Mammary epithelial cell (primary cell): Measurements from ENCODE around the gene CSF2RB.

Source experiments
- CTCF ChIP-seq, 2 donors: IDR thresholded peaks in 1 of 2; conservative IDR thresholded peaks in 1 of 2; 2 replicates each; pipeline ENCODE4 v1.5.1; 2011 to 2012; ENCODE audit warnings: inconsistent platforms in 2 of 2, low read length in 2 of 2, mild to moderate bottlenecking in 2 of 2, control low read depth in 1 of 2, low read depth in 1 of 2; ENCODE audit not compliant: insufficient read depth in 1 of 2; ENCODE audit errors: extremely low read depth in 1 of 2
- EZH2 ChIP-seq: IDR thresholded peaks from 2 replicates; pipeline ENCODE4 v1.6.1; 2012; ENCODE audit warnings: low read length, inconsistent platforms, borderline replicate concordance

DNA sequence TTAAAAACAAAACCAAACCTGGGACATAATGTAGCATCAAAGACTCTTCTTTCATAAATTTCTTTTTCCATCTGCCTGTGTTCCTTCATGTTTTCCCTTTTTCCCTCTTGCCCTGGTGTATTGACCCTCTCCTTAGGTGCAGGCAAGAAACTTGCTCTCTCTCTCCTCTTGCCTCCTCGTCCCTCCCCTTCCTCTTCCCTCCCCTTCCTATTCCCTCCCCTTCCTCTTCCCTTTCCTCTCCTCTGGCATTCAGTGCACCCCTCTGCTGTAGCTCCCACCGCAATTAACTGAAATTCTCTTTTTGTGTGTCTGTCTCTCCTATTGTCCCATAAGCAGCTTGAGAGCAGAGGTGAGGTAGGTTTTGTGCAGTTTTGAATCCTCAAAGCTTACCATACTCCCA, 49.9 kb downstream of the CSF2RB start:
- TF ChIP-seq CTCF (conservative IDR thresholded peaks at IDR 0.05 in 1 of 2, IDR thresholded peaks at IDR 0.05 in 1 of 2; ENCODE audit: extremely low read depth in 1 of 2, insufficient read depth in 1 of 2, low read depth in 1 of 2, low read length in 2 of 2) (no peak), EZH2 (no peak)
